Skeletal muscle tissue (tissue), 4 donors: ENCODE data around the gene SLC66A3. TPM values are rescaled to one million over a fixed set of nuclear protein-coding genes. Genes with fewer than 3 reads are reported as not detected.
A peak's percentile ranks its signal among the peaks of the same experiment; 100 is the strongest.
"Not testable (repeated sequence)": the region's sequence is repeated elsewhere in the genome, so short reads cannot be mapped to it uniquely, and the experiment has no call there.

ENCODE experiments used
- H3K27ac ChIP-seq: one replicate; pipeline ENCODE4 v1.7.0; 2013; ENCODE audit warnings: mild to moderate bottlenecking, low read depth, low read length, inconsistent platforms
- H3K27me3 ChIP-seq, 3 donors: one replicate each; pipeline ENCODE4 v1.7.0; 2013; ENCODE audit warnings: low read length in 3 of 3; ENCODE audit not compliant: control insufficient read depth in 3 of 3, insufficient read depth in 3 of 3
- H3K36me3 ChIP-seq, 3 donors: one replicate each; pipeline ENCODE4 v1.7.0; 2013; ENCODE audit warnings: low read length in 3 of 3; ENCODE audit not compliant: control insufficient read depth in 3 of 3, insufficient read depth in 3 of 3
- H3K4me1 ChIP-seq, 3 donors: one replicate each; pipeline ENCODE4 v1.7.0; 2013; ENCODE audit warnings: low read length in 3 of 3, mild to moderate bottlenecking in 3 of 3; ENCODE audit not compliant: control insufficient read depth in 3 of 3, insufficient read depth in 3 of 3
- H3K4me3 ChIP-seq, 3 donors: one replicate each; pipeline ENCODE4 v1.7.0; 2013; ENCODE audit warnings: low read length in 3 of 3
- H3K9ac ChIP-seq, 3 donors: one replicate each; pipeline ENCODE4 v1.7.0; 2013; ENCODE audit warnings: low read length in 3 of 3, mild to moderate bottlenecking in 3 of 3, moderate library complexity in 2 of 3, low read depth in 1 of 3
- H3K9me3 ChIP-seq, 3 donors: one replicate each; pipeline ENCODE4 v1.7.0; 2013; ENCODE audit warnings: low read length in 3 of 3; ENCODE audit not compliant: control insufficient read depth in 3 of 3
- total RNA-seq: library from RNA; depleted of rRNA; stranded (reverse); fragments of >200 nt; gene quantifications from one replicate; pipeline ENCODE4 v1.2.3, GENCODE V29; 2014
- donor health status: Osteomylitis.

The SLC66A3 gene
- total RNA-seq, 1 donor from 2014 or later, result 20.9 TPM

- Histone ChIP-seq H3K27ac (no peak overlapping the region), H3K9ac (no peak overlapping the region), H3K36me3 (no peaks in the 10 kb centered on the region), H3K4me1 (peaks cover 6 to 8% (median 7%) of the 10 kb centered on the region in 3 donors), H3K4me3 (no peak overlapping the region), H3K9me3 (no peaks in the 10 kb centered on the region), H3K27me3 (no peaks in the 10 kb centered on the region)
Measured at GRCh38 chr2:11160256-11160655, 5.0 kb downstream of the SLC66A3 start.

GRCh38 chr2:11160731-11161455 lies 5.6 kb downstream of the SLC66A3 start:
- Histone ChIP-seq H3K4me1 (peaks cover 3 to 5% (median 4%) of the 10 kb centered on the region in 3 donors), H3K27ac (no peak overlapping the region), H3K27me3 (no peaks in the 10 kb centered on the region), H3K36me3 (no peaks in the 10 kb centered on the region), H3K9ac (peak overlapping the region in 1 of 3 donors; percentile 16), H3K4me3 (peak overlapping the region in 1 of 3 donors; percentile 45), H3K9me3 (no peaks in the 10 kb centered on the region)

- H3K27me3 ChIP-seq, result no peaks in the 10 kb centered on the region
- H3K9ac ChIP-seq, result no peak overlapping the region
- H3K9me3 ChIP-seq, result no peaks in the 10 kb centered on the region
- H3K27ac ChIP-seq, result no peak overlapping the region
- no peak overlapping the region for H3K4me3 ChIP-seq
- no peaks in the 10 kb centered on the region for H3K36me3 ChIP-seq
- H3K4me1 ChIP-seq, result peaks cover 0 to 2% (median 0%) of the 10 kb centered on the region in 3 donors
Measured at GRCh38 chr2:11161747-11162146, 6.5 kb downstream of the SLC66A3 start.

- no peaks in the 10 kb centered on the region for H3K27me3 ChIP-seq
- H3K9me3 ChIP-seq, result no peaks in the 10 kb centered on the region
- H3K36me3 ChIP-seq, result no peaks in the 10 kb centered on the region
- H3K4me3 ChIP-seq, result no peak overlapping the region
- H3K4me1 ChIP-seq, result no peaks in the 10 kb centered on the region
- H3K9ac ChIP-seq, result no peak overlapping the region
- H3K27ac ChIP-seq, result no peak overlapping the region
Measured at GRCh38 chr2:11163439-11164317, 8.4 kb downstream of the SLC66A3 start.

- not testable (repeated sequence) for H3K9me3 ChIP-seq, H3K4me1 ChIP-seq, H3K4me3 ChIP-seq, H3K27ac ChIP-seq, H3K9ac ChIP-seq, H3K27me3 ChIP-seq, H3K36me3 ChIP-seq
Measured at GRCh38 chr2:11165046-11165445, 9.8 kb downstream of the SLC66A3 start.

GRCh38 chr2:11166476-11166875 lies 11.2 kb downstream of the SLC66A3 start:
- Histone ChIP-seq H3K4me3 (no peak overlapping the region), H3K4me1 (no peaks in the 10 kb centered on the region)

GRCh38 chr2:11168488-11168887 lies 13.2 kb downstream of the SLC66A3 start:
- Histone ChIP-seq H3K4me1 (no peaks in the 10 kb centered on the region), H3K9ac (no peak overlapping the region), H3K27me3 (no peaks in the 10 kb centered on the region), H3K4me3 (no peak overlapping the region), H3K36me3 (no peaks in the 10 kb centered on the region), H3K27ac (no peak overlapping the region), H3K9me3 (no peaks in the 10 kb centered on the region)

More at GRCh38 chr2:11166476-11166875, 11.2 kb downstream of the SLC66A3 start:
- Histone ChIP-seq H3K9ac (no peak overlapping the region), H3K36me3 (no peaks in the 10 kb centered on the region), H3K27me3 (no peaks in the 10 kb centered on the region), H3K27ac (no peak overlapping the region), H3K9me3 (no peaks in the 10 kb centered on the region)

GRCh38 chr2:11169333-11169732 lies 14.1 kb downstream of the SLC66A3 start:
- no peaks in the 10 kb centered on the region for H3K27me3 ChIP-seq
- H3K4me3 ChIP-seq, result no peak overlapping the region
- no peaks in the 10 kb centered on the region for H3K36me3 ChIP-seq
- H3K9ac ChIP-seq, result no peak overlapping the region
- H3K9me3 ChIP-seq, result no peaks in the 10 kb centered on the region
- no peak overlapping the region for H3K27ac ChIP-seq
- no peaks in the 10 kb centered on the region for H3K4me1 ChIP-seq

GRCh38 chr2:11174222-11174621 lies 19.0 kb downstream of the SLC66A3 start:
- Histone ChIP-seq H3K27ac (no peak overlapping the region), H3K4me3 (no peak overlapping the region), H3K36me3 (peaks cover 0 to 8% (median 2%) of the 10 kb centered on the region in 3 donors), H3K9ac (no peak overlapping the region), H3K27me3 (no peaks in the 10 kb centered on the region), H3K9me3 (no peaks in the 10 kb centered on the region), H3K4me1 (no peaks in the 10 kb centered on the region)

- Histone ChIP-seq H3K27me3 (no peaks in the 10 kb centered on the region), H3K4me3 (no peak overlapping the region), H3K36me3 (peaks cover 3 to 10% (median 10%) of the 10 kb centered on the region in 3 donors), H3K27ac (no peak overlapping the region), H3K9ac (no peak overlapping the region), H3K9me3 (no peaks in the 10 kb centered on the region), H3K4me1 (no peaks in the 10 kb centered on the region)
Measured at GRCh38 chr2:11175293-11175795, 20.1 kb downstream of the SLC66A3 start.
